Liver (tissue), 9 donors: ENCODE data around the gene MAP3K5. TPM values are rescaled to one million over a fixed set of nuclear protein-coding genes. Genes with fewer than 3 reads are reported as not detected.

Experiments used
- DNase-seq: peaks from one replicate; pipeline ENCODE4 v3.0.0-alpha.2; 2017; ENCODE audit warnings: low spot score
- H3K27ac ChIP-seq, 2 donors: one replicate each; pipeline ENCODE4 v1.7.0; 2013; ENCODE audit warnings: inconsistent platforms in 2 of 2, low read length in 2 of 2, control low read depth in 1 of 2, low read depth in 1 of 2, mild to moderate bottlenecking in 1 of 2
- H3K27me3 ChIP-seq, 4 donors: one replicate each; pipeline versions ENCODE4 v1.6.1 to v1.7.0; 2013; ENCODE audit warnings: low read length in 3 of 4, inconsistent platforms in 1 of 4, mild to moderate bottlenecking in 1 of 4, moderate library complexity in 1 of 4; ENCODE audit not compliant: control insufficient read depth in 4 of 4, insufficient read depth in 4 of 4
- H3K36me3 ChIP-seq, 4 donors: one replicate each; pipeline versions ENCODE4 v1.6.1 to v1.7.0; 2013; ENCODE audit warnings: low read length in 3 of 4, mild to moderate bottlenecking in 3 of 4, low read depth in 1 of 4, moderate library complexity in 1 of 4; ENCODE audit not compliant: control insufficient read depth in 4 of 4, insufficient read depth in 3 of 4
- H3K4me1 ChIP-seq, 4 donors: one replicate each; pipeline versions ENCODE4 v1.6.1 to v1.7.0; 2013; ENCODE audit warnings: low read length in 3 of 4, mild to moderate bottlenecking in 3 of 4, moderate library complexity in 1 of 4; ENCODE audit not compliant: control insufficient read depth in 4 of 4, insufficient read depth in 4 of 4
- H3K4me3 ChIP-seq, 3 donors: one replicate each; pipeline versions ENCODE4 v1.6.1 to v1.7.0; 2013; ENCODE audit warnings: low read length in 3 of 3, control low read depth in 1 of 3, low read depth in 1 of 3, mild to moderate bottlenecking in 1 of 3
- H3K9ac ChIP-seq, 2 donors: one replicate each; pipeline ENCODE4 v1.7.0; 2013; ENCODE audit warnings: low read length in 2 of 2, mild to moderate bottlenecking in 2 of 2, moderate library complexity in 2 of 2, control low read depth in 1 of 2, low read depth in 1 of 2
- H3K9me3 ChIP-seq, 4 donors: one replicate each; pipeline versions ENCODE4 v1.6.1 to v1.7.0; 2013; ENCODE audit warnings: low read length in 3 of 4; ENCODE audit not compliant: control insufficient read depth in 4 of 4
- ATF3 ChIP-seq: IDR thresholded peaks from 2 replicates; pipeline ENCODE4 v1.6.1; 2016; ENCODE audit warnings: antibody characterized with exemption
- CTCF ChIP-seq: fragments of 150-350 bp; IDR thresholded peaks from 2 replicates; pipeline ENCODE4 v1.5.1; 2017; ENCODE audit warnings: improper control_type of control experiment, low read depth, low read length; ENCODE audit not compliant: missing input control
- EGR1 ChIP-seq, 2 donors: IDR thresholded peaks; 2 replicates each; pipeline ENCODE4 v1.6.1; 2016 to 2018; ENCODE audit warnings: antibody characterized with exemption in 2 of 2, low read depth in 2 of 2
- FOXA1 ChIP-seq: IDR thresholded peaks from 2 replicates; pipeline ENCODE4 v1.6.1; 2016; ENCODE audit warnings: antibody characterized with exemption
- FOXA2 ChIP-seq: IDR thresholded peaks from 2 replicates; pipeline ENCODE4 v1.6.1; 2016; ENCODE audit warnings: antibody characterized with exemption
- GABPA ChIP-seq, 2 donors: IDR thresholded peaks in 1 of 2; conservative IDR thresholded peaks in 1 of 2; 2 replicates each; pipeline ENCODE4 v1.6.1; 2016; ENCODE audit warnings: antibody characterized with exemption in 2 of 2, mild to moderate bottlenecking in 1 of 2, moderate library complexity in 1 of 2
- HNF4A ChIP-seq, 2 donors: conservative IDR thresholded peaks; 2 replicates each; pipeline ENCODE4 v1.6.1; 2016; ENCODE audit warnings: antibody characterized with exemption in 2 of 2, mild to moderate bottlenecking in 2 of 2
- HNF4G ChIP-seq: IDR thresholded peaks from 2 replicates; pipeline ENCODE4 v1.6.1; 2016; ENCODE audit warnings: antibody characterized with exemption
- JUND ChIP-seq, 2 donors: IDR thresholded peaks; 2 replicates each; pipeline ENCODE4 v1.6.1; 2016; ENCODE audit warnings: antibody characterized with exemption in 2 of 2
- NR2F2 ChIP-seq: IDR thresholded peaks from 2 replicates; pipeline ENCODE4 v1.6.1; 2016; ENCODE audit warnings: antibody characterized with exemption
- RAD21 ChIP-seq, 2 donors: IDR thresholded peaks; 2 replicates each; pipeline ENCODE4 v1.6.1; 2016; ENCODE audit warnings: antibody characterized with exemption in 2 of 2, mild to moderate bottlenecking in 2 of 2
- RXRA ChIP-seq, 2 donors: IDR thresholded peaks; 2 replicates each; pipeline ENCODE4 v1.6.1; 2017 to 2018; ENCODE audit warnings: antibody characterized with exemption in 2 of 2, mild to moderate bottlenecking in 1 of 2
- SP1 ChIP-seq: IDR thresholded peaks from 2 replicates; pipeline ENCODE4 v1.6.1; 2018; ENCODE audit warnings: antibody characterized with exemption, mild to moderate bottlenecking
- TAF1 ChIP-seq: conservative IDR thresholded peaks from 2 replicates; pipeline ENCODE4 v1.6.1; 2016; ENCODE audit warnings: antibody characterized with exemption, mild to moderate bottlenecking
- YY1 ChIP-seq: IDR thresholded peaks from 2 replicates; pipeline ENCODE4 v1.6.1; 2016; ENCODE audit warnings: antibody characterized with exemption, mild to moderate bottlenecking
- WGBS: extraction: QIAGEN DNeasy Blood & Tissue Kit; methylation state at CpG from one replicate; pipeline ENCODE4 v1.1.7; 2013; 5-methylcytosine and 5-hydroxymethylcytosine counted together
- polyA plus RNA-seq, 2 donors: library from polyadenylated mRNA; stranded (reverse) in 1 of 2; unstranded in 1 of 2; fragments of 200-250 nt in 1 of 2; fragments of >200 nt in 1 of 2; fragmentation: Nextera tagmentation in 1 of 2; extraction: Ambion mirVana in 1 of 2; gene quantifications; one replicate each; pipeline versions ENCODE4 v1.2.1 to v1.2.3, GENCODE V29; 2013 to 2015
- total RNA-seq, 2 donors: library from RNA; depleted of rRNA; stranded (reverse); fragments of >200 nt; gene quantifications; one replicate each; pipeline ENCODE4 v1.2.3, GENCODE V29; 2014
- TF ChIP-seq, protein P1 (sequence below): IDR thresholded peaks from 2 replicates; pipeline ENCODE4 v1.6.1; 2016; ENCODE audit warnings: antibody characterized with exemption
- TF ChIP-seq, protein P2 (sequence below): IDR thresholded peaks from 2 replicates; pipeline ENCODE4 v1.6.1; 2016; ENCODE audit warnings: antibody characterized with exemption
- donor health status: healthy.
- donor health status: healthy.
- donor health status: healthy.
- donor health status: healthy.
- donor health status: healthy.

MAP3K5 gene
- total and polyA plus RNA-seq, 4 donors = 2.9 to 18.0 (median 5.5) TPM

DNA sequence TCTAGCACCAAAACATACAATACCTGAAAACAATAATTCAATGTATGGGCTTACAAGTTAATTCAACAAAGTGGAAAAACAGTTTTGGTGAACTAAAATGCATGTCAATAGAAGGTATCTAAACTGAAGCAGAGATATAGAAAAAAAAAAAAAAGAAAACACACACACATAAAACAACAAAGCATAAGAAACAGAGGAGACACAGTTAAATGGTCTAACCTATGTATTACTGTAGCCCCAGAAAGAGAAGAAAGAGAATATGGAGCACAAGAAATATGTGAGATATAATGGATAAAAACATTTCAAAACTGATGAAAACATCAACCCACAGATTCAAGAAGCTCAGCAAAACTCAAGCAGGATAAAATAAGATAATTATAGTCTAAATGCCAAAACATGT lies 118.7 kb downstream of the MAP3K5 start:
- H3K36me3 ChIP-seq = no peaks in the 10 kb centered on the region
- no peaks in the 10 kb centered on the region for H3K27me3 ChIP-seq
- H3K27ac ChIP-seq = no peak overlapping the region
- H3K4me1 ChIP-seq = peaks cover 2 to 4% (median 3%) of the 10 kb centered on the region in 4 donors
- no peak overlapping the region for H3K9ac ChIP-seq
- no peak for DNase-seq
- TF ChIP-seq, protein P1, sequence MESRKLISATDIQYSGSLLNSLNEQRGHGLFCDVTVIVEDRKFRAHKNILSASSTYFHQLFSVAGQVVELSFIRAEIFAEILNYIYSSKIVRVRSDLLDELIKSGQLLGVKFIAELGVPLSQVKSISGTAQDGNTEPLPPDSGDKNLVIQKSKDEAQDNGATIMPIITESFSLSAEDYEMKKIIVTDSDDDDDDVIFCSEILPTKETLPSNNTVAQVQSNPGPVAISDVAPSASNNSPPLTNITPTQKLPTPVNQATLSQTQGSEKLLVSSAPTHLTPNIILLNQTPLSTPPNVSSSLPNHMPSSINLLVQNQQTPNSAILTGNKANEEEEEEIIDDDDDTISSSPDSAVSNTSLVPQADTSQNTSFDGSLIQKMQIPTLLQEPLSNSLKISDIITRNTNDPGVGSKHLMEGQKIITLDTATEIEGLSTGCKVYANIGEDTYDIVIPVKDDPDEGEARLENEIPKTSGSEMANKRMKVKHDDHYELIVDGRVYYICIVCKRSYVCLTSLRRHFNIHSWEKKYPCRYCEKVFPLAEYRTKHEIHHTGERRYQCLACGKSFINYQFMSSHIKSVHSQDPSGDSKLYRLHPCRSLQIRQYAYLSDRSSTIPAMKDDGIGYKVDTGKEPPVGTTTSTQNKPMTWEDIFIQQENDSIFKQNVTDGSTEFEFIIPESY = no peak
- TF ChIP-seq RXRA (IDR thresholded peaks at IDR 0.05) (no peak), ATF3 (no peak), NR2F2 (no peak), HNF4A (conservative IDR thresholded peaks at IDR 0.05) (no peak), JUND (IDR thresholded peaks at IDR 0.05) (no peak), EGR1 (IDR thresholded peaks at IDR 0.05; ENCODE audit: low read depth in 2 of 2) (no peak), SP1 (no peak), FOXA2 (no peak), YY1 (no peak), HNF4G (no peak), RAD21 (IDR thresholded peaks at IDR 0.05) (no peak), FOXA1 (no peak)
- TF ChIP-seq, protein P2, sequence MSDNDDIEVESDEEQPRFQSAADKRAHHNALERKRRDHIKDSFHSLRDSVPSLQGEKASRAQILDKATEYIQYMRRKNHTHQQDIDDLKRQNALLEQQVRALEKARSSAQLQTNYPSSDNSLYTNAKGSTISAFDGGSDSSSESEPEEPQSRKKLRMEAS = no peak
- no peaks in the 10 kb centered on the region for H3K9me3 ChIP-seq
- H3K4me3 ChIP-seq = no peak overlapping the region

DNA sequence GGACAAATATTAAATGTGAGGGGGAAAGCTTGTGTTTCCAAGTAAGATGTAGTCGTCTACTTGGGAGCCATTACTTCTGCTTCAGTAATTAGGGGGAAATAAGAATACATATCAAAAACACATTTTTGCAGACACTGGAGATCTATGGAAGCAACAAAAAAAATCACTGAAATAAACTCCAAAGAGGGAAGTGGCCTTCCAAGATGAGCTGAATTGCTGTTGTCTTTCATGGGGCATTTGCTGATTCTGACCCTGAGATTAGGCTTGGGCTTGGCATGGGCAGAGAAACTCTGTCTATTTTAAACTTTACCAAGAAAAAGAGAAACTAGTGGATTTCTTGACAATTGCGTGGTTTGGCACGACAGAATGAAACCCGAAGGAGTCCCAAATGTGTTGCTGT lies 120.1 kb downstream of the MAP3K5 start:
- Histone ChIP-seq H3K4me1 (peaks cover 2 to 4% (median 3%) of the 10 kb centered on the region in 4 donors), H3K27ac (no peak overlapping the region), H3K9ac (no peak overlapping the region), H3K4me3 (no peak overlapping the region), H3K27me3 (no peaks in the 10 kb centered on the region), H3K9me3 (no peaks in the 10 kb centered on the region), H3K36me3 (no peaks in the 10 kb centered on the region)
- WGBS = 90% methylated on average over 4 of the region's 4 CpGs
- no peak for DNase-seq
- TF ChIP-seq JUND (IDR thresholded peaks at IDR 0.05) (no peak), EGR1 (IDR thresholded peaks at IDR 0.05; ENCODE audit: low read depth in 2 of 2) (no peak)
- TF ChIP-seq, protein P2 = no peak

DNA sequence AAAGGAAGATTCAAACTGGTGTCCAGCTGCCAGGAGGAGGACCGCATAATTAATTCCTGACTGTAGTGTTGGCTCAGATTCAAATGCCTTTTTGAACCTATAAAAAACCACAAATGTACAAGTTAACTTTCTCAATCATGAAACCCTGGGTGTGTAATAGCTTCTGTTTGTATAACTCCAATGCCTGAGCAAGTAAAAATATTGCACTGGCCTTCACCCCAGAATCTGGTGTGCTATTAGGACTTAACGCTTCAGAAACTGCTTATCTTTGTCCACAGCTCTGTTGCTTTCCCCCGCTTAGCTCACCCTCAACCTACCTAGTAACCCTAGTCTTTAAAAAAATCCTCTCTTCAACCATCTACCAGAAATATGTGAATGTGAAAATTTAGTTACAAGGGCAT lies 123.0 kb downstream of the MAP3K5 start:
- WGBS = 30% methylated on average over 3 of the region's 3 CpGs
- Histone ChIP-seq H3K27ac (no peak overlapping the region), H3K27me3 (no peaks in the 10 kb centered on the region), H3K4me3 (no peak overlapping the region), H3K36me3 (no peaks in the 10 kb centered on the region), H3K9me3 (no peaks in the 10 kb centered on the region), H3K9ac (no peak overlapping the region), H3K4me1 (peaks cover 2 to 4% (median 3%) of the 10 kb centered on the region in 4 donors)
- no peak for DNase-seq
- TF ChIP-seq GABPA (IDR thresholded peaks at IDR 0.05 in 1 of 2, conservative IDR thresholded peaks at IDR 0.05 in 1 of 2) (no peak), TAF1 (no peak), CTCF (no peak), HNF4A (conservative IDR thresholded peaks at IDR 0.05) (peak; percentile 49 to 80), FOXA2 (peak; percentile 7), RXRA (IDR thresholded peaks at IDR 0.05) (peak; percentile 76 to 88), NR2F2 (no peak), RAD21 (IDR thresholded peaks at IDR 0.05) (peak; percentile 22 to 58), FOXA1 (no peak), EGR1 (IDR thresholded peaks at IDR 0.05; ENCODE audit: low read depth in 2 of 2) (no peak), ATF3 (peak; percentile 11), YY1 (peak; percentile 23), JUND (IDR thresholded peaks at IDR 0.05) (no peak), SP1 (peak; percentile 77), HNF4G (no peak)
- TF ChIP-seq, protein P2 = no peak
- TF ChIP-seq, protein P1 = peak; percentile 13
